IPS-NIHi7 (cell line): ENCODE results near the gene FA2H.
A peak's percentile ranks its signal among the peaks of the same experiment; 100 is the strongest.
"Not testable (repeated sequence)": the region's sequence is repeated elsewhere in the genome, so short reads cannot be mapped to it uniquely, and the experiment has no call there.

ENCODE experiments used
- DNase-seq: peaks from one replicate; pipeline ENCODE4 v3.0.0; 2012; ENCODE audit warnings: mixed read lengths; ENCODE audit errors: extremely low spot score

Gene FA2H

GRCh38 chr16:74774223-74775139 is at the start of gene FA2H:
Gene FA2H (minus strand): TSS chr16:74774820. CDS start chr16:74774755, 65 bp downstream.
- peak; percentile 98 for DNase-seq

- peak; percentile 56 for DNase-seq
Measured at GRCh38 chr16:74817851-74818250, 43.2 kb upstream of the FA2H start.

- peak; percentile 98 for DNase-seq
Measured at GRCh38 chr16:74813109-74813641, 38.6 kb upstream of the FA2H start.

GRCh38 chr16:74811911-74812310 is 37.3 kb upstream of the FA2H start:
- no peak for DNase-seq

GRCh38 chr16:74811216-74811615 is 36.6 kb upstream of the FA2H start:
- not testable (repeated sequence) for DNase-seq

GRCh38 chr16:74807052-74807646 is 32.5 kb upstream of the FA2H start:
- no peak for DNase-seq

- DNase-seq: no peak
Measured at GRCh38 chr16:74800216-74800871, 25.7 kb upstream of the FA2H start.

- DNase-seq: no peak
Measured at GRCh38 chr16:74797414-74797813, 22.8 kb upstream of the FA2H start.

- no peak for DNase-seq
Measured at GRCh38 chr16:74795104-74795503, 20.5 kb upstream of the FA2H start.

- DNase-seq: no peak
Measured at GRCh38 chr16:74794668-74795067, 20.0 kb upstream of the FA2H start.

- DNase-seq: no peak
Measured at GRCh38 chr16:74793571-74793970, 19.0 kb upstream of the FA2H start.

- no peak for DNase-seq
Measured at GRCh38 chr16:74792225-74792624, 17.6 kb upstream of the FA2H start.

- DNase-seq: not testable (repeated sequence)
Measured at GRCh38 chr16:74791749-74792148, 17.1 kb upstream of the FA2H start.

- no peak for DNase-seq
Measured at GRCh38 chr16:74788108-74788507, 13.5 kb upstream of the FA2H start.

GRCh38 chr16:74785031-74785430 is 10.4 kb upstream of the FA2H start:
- no peak for DNase-seq

- no peak for DNase-seq
Measured at GRCh38 chr16:74778646-74779045, 4.0 kb upstream of the FA2H start.

- no peak for DNase-seq
Measured at GRCh38 chr16:74776926-74777325, 2.3 kb upstream of the FA2H start.

GRCh38 chr16:74775255-74775654 is 635 bp upstream of the FA2H start:
- DNase-seq: no peak

GRCh38 chr16:74773446-74774222 is 986 bp downstream of the FA2H start:
- DNase-seq: no peak

GRCh38 chr16:74771656-74772315 is 2.8 kb downstream of the FA2H start:
- DNase-seq: no peak
